ENCODE measurements around the gene ARHGDIA.

The ARHGDIA gene

GRCh38 chr17:81821147-81821546 is 50.0 kb downstream of the ARHGDIA start:
- TF ChIP-seq GABPA (IDR thresholded peaks at IDR 0.05; ENCODE audit: low read depth), result no peak
- no peak for TF ChIP-seq REST (IDR thresholded peaks at IDR 0.05; ENCODE audit: insufficient replicate concordance, low read depth)
- TF ChIP-seq POLR2AphosphoS5 (IDR thresholded peaks at IDR 0.05; ENCODE audit: low read depth), result no peak
- no peak for TF ChIP-seq SPI1 (IDR thresholded peaks at IDR 0.05; ENCODE audit: borderline replicate concordance, low read depth)
- no peak for TF ChIP-seq CTCF (IDR thresholded peaks at IDR 0.05; ENCODE audit: insufficient read depth, low read length)
- no peak for DNase-seq (ENCODE audit: low read depth in 1 of 2, low spot score in 1 of 2)
- Histone ChIP-seq H3K27ac (replicated peaks) (no peak overlapping the region), H3K27me3 (ENCODE audit: insufficient read depth, poor library complexity, severe bottlenecking) (no peaks in the 10 kb centered on the region), H3K4me3 (replicated peaks; ENCODE audit: insufficient read depth, low read length) (no peak overlapping the region)

- Histone ChIP-seq H3K27ac (replicated peaks) (no peak overlapping the region), H3K4me3 (replicated peaks; ENCODE audit: insufficient read depth, low read length) (no peak overlapping the region), H3K27me3 (ENCODE audit: insufficient read depth, poor library complexity, severe bottlenecking) (no peaks in the 10 kb centered on the region)
- TF ChIP-seq REST (IDR thresholded peaks at IDR 0.05; ENCODE audit: insufficient replicate concordance, low read depth), result no peak
- TF ChIP-seq CTCF (IDR thresholded peaks at IDR 0.05; ENCODE audit: insufficient read depth, low read length), result no peak
- no peak for TF ChIP-seq GABPA (IDR thresholded peaks at IDR 0.05; ENCODE audit: low read depth)
- TF ChIP-seq SPI1 (IDR thresholded peaks at IDR 0.05; ENCODE audit: borderline replicate concordance, low read depth), result no peak
- no peak for TF ChIP-seq POLR2AphosphoS5 (IDR thresholded peaks at IDR 0.05; ENCODE audit: low read depth)
- no peak for DNase-seq (ENCODE audit: low read depth in 1 of 2, low spot score in 1 of 2)
These were observed 51.4 kb downstream of the ARHGDIA start for GRCh38 chr17:81819708-81820107.

GRCh38 chr17:81817758-81818147 is 53.4 kb downstream of the ARHGDIA start:
- TF ChIP-seq GABPA (IDR thresholded peaks at IDR 0.05; ENCODE audit: low read depth) (no peak), SPI1 (IDR thresholded peaks at IDR 0.05; ENCODE audit: borderline replicate concordance, low read depth) (no peak), REST (IDR thresholded peaks at IDR 0.05; ENCODE audit: insufficient replicate concordance, low read depth) (no peak), POLR2AphosphoS5 (IDR thresholded peaks at IDR 0.05; ENCODE audit: low read depth) (no peak), CTCF (IDR thresholded peaks at IDR 0.05; ENCODE audit: insufficient read depth, low read length) (no peak)
- H3K4me3 ChIP-seq (replicated peaks; ENCODE audit: insufficient read depth, low read length), result no peak overlapping the region
- no peak overlapping the region for H3K27ac ChIP-seq (replicated peaks)
- DNase-seq (ENCODE audit: low read depth in 1 of 2, low spot score in 1 of 2), result no peak
- H3K27me3 ChIP-seq (ENCODE audit: insufficient read depth, poor library complexity, severe bottlenecking), result no peaks in the 10 kb centered on the region

All from HL-60 (cell line).